GM23248 (cell line): ENCODE data around the gene SBK3. TPM values are rescaled to one million over a fixed set of nuclear protein-coding genes. Genes with fewer than 3 reads are reported as not detected.

ENCODE experiments used
- DNase-seq: peaks from one replicate; pipeline ENCODE4 v3.0.0-alpha.2; 2015
- H2AFZ ChIP-seq: fragments of 200-600 bp; sonication (generic); 2 replicates; pipeline ENCODE4 v1.6.1; 2016; ENCODE audit warnings: antibody characterized with exemption
- H3F3A ChIP-seq: fragments of 200-600 bp; sonication (generic); 2 replicates; pipeline ENCODE4 v1.6.1; 2016; ENCODE audit warnings: mild to moderate bottlenecking, antibody characterized with exemption, mixed run types; ENCODE audit not compliant: insufficient read depth
- H3K27ac ChIP-seq: fragments of 200-600 bp; sonication (generic); 2 replicates; pipeline ENCODE4 v1.5.1; 2016; ENCODE audit warnings: mild to moderate bottlenecking
- H3K27me3 ChIP-seq: fragments of 200-600 bp; sonication (generic); replicated peaks from 2 replicates; pipeline ENCODE4 v1.6.1; 2016; ENCODE audit warnings: mild to moderate bottlenecking; ENCODE audit not compliant: insufficient read depth
- H3K36me3 ChIP-seq: fragments of 200-600 bp; sonication (generic); 2 replicates; pipeline ENCODE4 v1.6.1; 2016; ENCODE audit warnings: low read depth, mild to moderate bottlenecking
- H3K4me1 ChIP-seq: fragments of 200-600 bp; sonication (generic); 2 replicates; pipeline ENCODE4 v1.6.1; 2016; ENCODE audit warnings: mild to moderate bottlenecking; ENCODE audit not compliant: insufficient read depth
- H3K4me2 ChIP-seq: fragments of 200-600 bp; sonication (generic); one replicate; pipeline ENCODE4 v1.6.1; 2016; ENCODE audit warnings: mild to moderate bottlenecking; ENCODE audit not compliant: unreplicated experiment
- H3K4me3 ChIP-seq: fragments of 200-600 bp; sonication (generic); 2 replicates; pipeline ENCODE4 v1.5.1; 2016; ENCODE audit warnings: mild to moderate bottlenecking
- H3K79me2 ChIP-seq: fragments of 200-600 bp; sonication (generic); 2 replicates; pipeline ENCODE4 v1.6.1; 2016; ENCODE audit warnings: mild to moderate bottlenecking; ENCODE audit not compliant: insufficient read depth
- H3K9ac ChIP-seq: fragments of 200-600 bp; sonication (generic); 2 replicates; pipeline ENCODE4 v1.6.1; 2016; ENCODE audit warnings: mild to moderate bottlenecking
- H3K9me2 ChIP-seq: fragments of 200-600 bp; sonication (generic); 2 replicates; pipeline ENCODE4 v1.6.1; 2016; ENCODE audit warnings: mixed run types, mild to moderate bottlenecking, moderate library complexity; ENCODE audit not compliant: insufficient read depth
- H3K9me3 ChIP-seq: fragments of 200-600 bp; sonication (generic); one replicate; pipeline ENCODE4 v1.6.1; 2017; ENCODE audit warnings: low read depth
- H4K20me1 ChIP-seq: fragments of 200-600 bp; sonication (generic); 2 replicates; pipeline ENCODE4 v1.6.0; 2016; ENCODE audit not compliant: insufficient read depth
- EZH2 ChIP-seq: fragments of 200-600 bp; sonication (generic); IDR thresholded peaks from 2 replicates; pipeline ENCODE4 v1.6.1; 2018; ENCODE audit warnings: antibody characterized with exemption, mild to moderate bottlenecking; ENCODE audit not compliant: insufficient read depth, poor library complexity, severe bottlenecking
- EZH2phosphoT487 ChIP-seq: fragments of 200-600 bp; sonication (generic); IDR thresholded peaks from 2 replicates; pipeline ENCODE4 v1.6.1; 2018; ENCODE audit warnings: antibody characterized with exemption, moderate library complexity, mild to moderate bottlenecking, low read depth; ENCODE audit not compliant: insufficient read depth
- WGBS, 2 experiments: methylation state at CpG; one replicate each; pipeline ENCODE4 v1.1.6; 2015 to 2017; ENCODE audit warnings: low lambda C conversion rate in 2 of 2, low coverage in 1 of 2; ENCODE audit errors: missing lambda C conversion rate in 2 of 2; 5-methylcytosine and 5-hydroxymethylcytosine counted together
- in situ Hi-C: fragments of 300-500 bp; cut with MboI; formaldehyde crosslinking; loops from 2 replicates; pipeline ENCODE4 v1.15.0; 2020
- polyA plus RNA-seq: library from polyadenylated mRNA; unstranded; fragments of >200 nt; fragmentation: Nextera tagmentation; extraction: Ambion mirVana; gene quantifications from 2 replicates; pipeline ENCODE4 v1.2.1, GENCODE V29; 2016
- total RNA-seq: library from RNA; depleted of rRNA; stranded (reverse); fragments of >200 nt; shearing (Covaris generic); gene quantifications from 2 replicates; pipeline ENCODE4 v1.2.3, GENCODE V29; 2014

The SBK3 gene
- total and polyA plus RNA-seq, 2 experiments from 2014 or later, result not detected

DNA sequence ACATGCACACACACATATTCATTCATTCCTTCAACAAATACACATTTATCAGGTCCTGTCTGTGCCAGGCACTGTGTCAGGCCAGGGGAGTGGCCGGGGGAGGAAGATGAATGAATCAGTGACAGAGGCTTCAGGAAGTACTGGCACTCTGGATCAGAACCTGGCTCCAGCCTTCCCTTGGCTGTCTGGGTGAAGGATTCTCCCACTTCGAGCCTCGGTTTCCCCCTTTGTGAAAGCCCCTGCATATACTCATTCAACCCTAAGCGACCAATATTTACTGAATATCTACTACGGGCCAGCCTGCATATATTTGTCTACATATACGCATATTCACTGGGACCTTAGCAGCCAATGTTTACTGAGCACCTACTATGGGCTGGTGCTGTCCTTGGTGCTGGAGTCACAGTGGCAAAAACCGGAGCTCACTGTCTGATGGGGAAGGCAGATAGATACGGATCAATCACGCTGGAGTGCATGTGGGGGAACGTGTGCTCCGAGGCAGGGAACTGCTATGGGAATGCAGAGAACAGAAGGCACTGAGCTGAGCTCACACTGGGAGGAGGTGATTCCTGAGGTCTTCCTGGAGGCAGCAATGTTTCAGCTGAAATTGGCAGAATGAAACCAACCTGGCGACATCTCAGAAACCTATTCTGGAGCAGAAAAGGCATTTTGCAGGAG is 35.9 kb upstream of the SBK3 start:
- H3K36me3 ChIP-seq, result no peaks in the 10 kb centered on the region
- WGBS, 2 experiments, result 16 to 17% methylated on average over 12 of the region's 12 CpGs
- H3K27ac ChIP-seq, result no peak overlapping the region
- peak; percentile 45 for DNase-seq
- H4K20me1 ChIP-seq, result no peaks in the 10 kb centered on the region
- H3K27me3 ChIP-seq, result no peaks in the 10 kb centered on the region
- peak overlapping the region; percentile 99 for H2AFZ ChIP-seq
- peak overlapping the region; percentile 90 for H3K4me2 ChIP-seq
- no peaks in the 10 kb centered on the region for H3K9me3 ChIP-seq
- H3K9me2 ChIP-seq, result no peaks in the 10 kb centered on the region
- H3F3A ChIP-seq, result peaks cover 15% of the 10 kb centered on the region
- in situ Hi-C loops, result no loop called here
- H3K9ac ChIP-seq, result peak overlapping the region; percentile 86
- TF ChIP-seq EZH2phosphoT487 (no peak), EZH2 (no peak)
- H3K4me1 ChIP-seq, result no peaks in the 10 kb centered on the region; the same call in 1 of the 2 replicates
- H3K79me2 ChIP-seq, result peaks cover 19% of the 10 kb centered on the region
- H3K4me3 ChIP-seq, result peak overlapping the region; percentile 82

DNA sequence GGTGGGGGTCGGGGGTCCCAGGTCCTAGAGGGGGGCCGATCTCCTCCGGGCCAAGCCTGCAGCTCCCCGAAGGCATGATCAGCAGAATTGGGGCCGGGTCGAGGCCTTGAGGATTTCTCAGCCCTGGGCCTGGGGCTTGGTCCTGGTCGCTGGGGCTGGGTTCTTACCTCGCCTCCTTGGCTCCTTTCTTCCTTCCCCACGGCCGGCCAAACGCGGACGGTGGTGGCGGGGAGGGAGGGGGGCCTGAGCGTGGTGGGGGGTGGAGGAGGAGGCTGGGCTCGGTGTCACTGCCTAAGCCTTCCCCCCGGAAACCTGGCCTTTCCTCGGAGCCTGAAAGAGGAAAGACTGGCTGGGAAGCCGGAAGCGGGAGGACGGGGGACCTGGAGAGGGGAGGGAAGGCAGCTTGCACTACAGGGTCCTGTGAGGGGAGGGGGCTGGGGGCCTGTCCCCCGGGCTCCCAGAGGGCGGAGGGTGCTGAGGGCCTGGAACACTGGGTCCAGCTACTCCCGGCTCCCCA is 35.3 kb upstream of the SBK3 start, which contains the start of gene ZNF579:
Gene ZNF579, minus strand, starts transcription at position 221 of the 517 bp plus-strand sequence. CDS start 1,209 bp downstream, outside the sequence.
- H3K4me2 ChIP-seq, result peak within 1 kb of the TSS; percentile 99
- no peaks in the 10 kb centered on the region for H3K27me3 ChIP-seq
- H3K9me3 ChIP-seq, result no peaks in the 10 kb centered on the region
- H3K9me2 ChIP-seq, result no peaks in the 10 kb centered on the region
- peak within 1 kb of the TSS; percentile 82 for H3K4me3 ChIP-seq
- peaks cover 15% of the 10 kb centered on the region for H3F3A ChIP-seq
- in situ Hi-C loops, result no loop called here
- peak within 1 kb of the TSS; percentile 99 for H2AFZ ChIP-seq
- H3K27ac ChIP-seq, result peak within 1 kb of the TSS; percentile 43
- H3K79me2 ChIP-seq, result peaks cover 19% of the 10 kb centered on the region
- H3K4me1 ChIP-seq, result no peaks in the 10 kb centered on the region; the same call in 1 of the 2 replicates
- no peaks in the 10 kb centered on the region for H4K20me1 ChIP-seq
- TF ChIP-seq EZH2 (no peak), EZH2phosphoT487 (no peak)
- peak; percentile 91 for DNase-seq
- peak within 1 kb of the TSS; percentile 86 for H3K9ac ChIP-seq
- no peaks in the 10 kb centered on the region for H3K36me3 ChIP-seq
- 2% methylated on average over 7 to 24 of the region's 24 CpGs for WGBS, 2 experiments

DNA sequence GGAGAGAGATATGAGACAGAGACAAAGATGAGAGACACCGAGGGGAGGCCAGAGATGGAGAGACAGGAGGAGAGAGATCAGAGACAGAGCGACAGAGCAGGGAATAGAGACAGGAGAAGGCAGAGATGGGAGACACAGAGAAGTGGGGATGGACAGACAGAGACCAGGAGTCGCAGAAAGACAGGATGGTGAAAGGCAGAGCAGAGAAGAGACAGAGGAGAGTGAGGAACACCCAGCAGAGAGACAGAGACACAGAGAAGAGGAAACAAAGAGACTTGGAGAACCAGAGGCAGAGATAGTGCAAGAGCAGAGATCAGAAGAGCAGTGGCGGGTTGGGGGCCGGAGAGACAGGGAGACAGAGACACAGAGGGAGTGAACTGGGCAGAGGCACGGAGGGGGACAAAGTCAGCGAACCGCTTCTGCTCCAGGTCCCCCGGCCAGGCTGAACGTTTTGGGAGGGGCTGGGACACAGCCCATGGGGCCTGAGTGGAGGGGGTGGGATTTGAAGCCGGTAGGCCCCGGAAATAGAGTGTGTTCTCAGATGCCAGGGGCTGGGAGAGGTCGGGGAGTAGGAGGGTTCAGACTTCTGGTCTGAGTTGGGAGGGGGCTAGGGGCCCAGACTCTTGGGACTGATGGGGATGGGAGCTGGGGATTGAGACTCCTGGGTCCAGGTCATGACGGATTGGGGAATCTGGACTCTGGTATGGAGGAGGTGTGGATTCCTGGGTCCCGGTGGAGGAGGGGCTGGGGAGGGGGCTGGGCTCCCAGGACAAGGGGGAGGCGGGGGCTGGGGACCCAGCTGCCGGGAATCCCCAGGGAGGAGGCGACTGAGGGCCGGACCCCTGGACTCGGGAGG is 34.7 kb upstream of the SBK3 start:
- no peaks in the 10 kb centered on the region; the same call in 1 of the 2 replicates for H3K4me1 ChIP-seq
- peak overlapping the region; percentile 43 for H3K27ac ChIP-seq
- H4K20me1 ChIP-seq, result no peaks in the 10 kb centered on the region
- peak overlapping the region; percentile 82 for H3K4me3 ChIP-seq
- H3K9me2 ChIP-seq, result no peaks in the 10 kb centered on the region
- H2AFZ ChIP-seq, result peak overlapping the region; percentile 99
- no peak for TF ChIP-seq EZH2
- no peak for TF ChIP-seq EZH2phosphoT487
- H3K4me2 ChIP-seq, result peak overlapping the region; percentile 99
- H3K36me3 ChIP-seq, result no peaks in the 10 kb centered on the region
- peak; percentile 44 for DNase-seq
- no peaks in the 10 kb centered on the region for H3K27me3 ChIP-seq
- peaks cover 19% of the 10 kb centered on the region for H3K79me2 ChIP-seq
- no peaks in the 10 kb centered on the region for H3K9me3 ChIP-seq
- in situ Hi-C loops, result no loop called here
- peaks cover 11% of the 10 kb centered on the region for H3F3A ChIP-seq
- H3K9ac ChIP-seq, result peak overlapping the region; percentile 86
- WGBS, 2 experiments, result 6% methylated on average over 11 to 20 of the region's 20 CpGs
